Fibroblast of skin of left biceps (primary cell): ENCODE measurements around the gene ERCC3.
A peak's percentile ranks its signal among the peaks of the same experiment; 100 is the strongest.

Source experiments
- DNase-seq, 2 experiments: peaks; one replicate each; pipeline ENCODE4 v3.0.0-alpha.2; 2013; ENCODE audit warnings: low read depth in 2 of 2

Gene ERCC3

DNA sequence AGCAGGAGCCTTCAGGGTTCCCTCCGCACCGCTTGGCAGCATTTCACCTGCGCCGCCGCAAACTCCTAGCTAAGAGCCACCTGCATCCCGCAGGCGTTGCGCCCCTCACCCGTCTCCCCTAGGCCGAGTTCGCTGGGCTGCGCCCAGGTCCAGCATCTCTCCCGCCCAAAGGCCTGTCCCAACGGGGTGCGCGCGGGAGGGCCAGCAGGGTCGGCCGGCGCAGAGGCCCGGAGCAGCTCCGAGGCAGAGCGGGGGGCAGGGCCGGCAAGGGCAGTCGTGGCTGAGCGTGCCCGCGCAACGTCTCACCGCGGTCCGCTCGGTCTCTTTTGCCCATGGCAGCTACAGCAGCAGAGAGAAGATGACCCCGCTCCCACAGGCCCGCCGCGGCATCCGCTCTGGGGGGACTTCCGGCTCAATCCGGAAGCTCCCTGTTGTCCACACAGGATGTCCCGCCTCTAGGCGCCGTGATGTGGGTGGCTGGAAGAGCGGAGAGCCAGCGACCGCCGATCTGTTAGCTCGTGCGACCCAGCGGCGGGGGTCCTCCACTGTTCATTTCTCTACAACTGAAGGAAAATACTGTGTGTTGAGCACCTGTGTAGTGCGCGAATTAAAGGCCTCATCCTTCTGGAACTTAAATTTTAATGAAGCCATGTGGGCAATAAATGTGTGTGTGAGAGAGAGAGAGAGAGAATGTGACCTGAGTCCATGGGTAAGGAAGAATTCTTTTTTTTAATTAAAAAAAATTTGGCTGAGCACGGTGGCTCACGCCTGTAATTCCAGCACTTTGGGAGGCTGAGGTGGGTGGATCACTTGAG is at the start of gene ERCC3:
TSS of gene ERCC3 (minus strand) at position 397 of the 815 bp plus-strand sequence. CDS start at position 334, 63 bp downstream.
- DNase-seq = peak; percentile 37 to 53

GRCh38 chr2:127343277-127343676 is 49.3 kb upstream of the ERCC3 start:
- DNase-seq = no peak

DNA sequence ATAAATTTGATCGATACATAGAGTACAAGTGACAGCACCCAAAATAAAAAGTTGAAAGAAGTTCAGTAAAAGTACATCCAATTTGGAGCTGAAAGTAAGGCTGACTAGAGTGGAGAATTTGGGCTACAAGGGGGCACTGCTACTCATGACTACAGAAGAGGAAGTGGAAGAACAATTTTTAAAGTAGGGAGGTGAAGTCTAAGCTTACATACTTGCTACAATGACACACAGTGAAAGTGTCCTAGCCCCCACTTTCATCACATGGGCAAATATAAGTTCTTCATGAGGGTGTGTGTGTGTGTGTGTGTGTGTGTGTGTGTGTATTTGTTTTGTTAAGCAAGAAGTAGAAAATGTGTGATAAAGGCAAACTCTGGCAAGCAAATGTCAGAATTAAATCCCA is 48.2 kb upstream of the ERCC3 start:
- no peak for DNase-seq

DNA sequence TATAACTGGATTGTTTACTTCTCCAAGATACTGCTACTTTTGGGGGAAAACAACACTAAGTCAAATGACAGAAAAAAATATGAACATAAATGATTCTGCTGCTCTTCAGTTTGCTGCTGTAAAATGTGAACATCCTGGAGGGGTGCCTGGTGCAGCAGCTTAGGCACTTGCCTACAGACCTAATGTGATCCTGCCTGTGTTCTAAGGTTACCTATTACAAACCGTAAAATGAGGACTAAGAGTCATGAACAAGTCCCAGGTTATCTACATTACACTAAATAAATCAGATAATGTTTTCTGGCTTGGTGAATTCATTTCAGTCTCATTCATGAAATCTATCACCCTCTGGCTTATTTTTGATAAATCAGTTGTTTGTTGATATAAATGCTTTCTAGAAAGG is 38.4 kb upstream of the ERCC3 start:
- no peak for DNase-seq

- no peak for DNase-seq
These were observed 36.8 kb upstream of the ERCC3 start for GRCh38 chr2:127330753-127331152.

DNA sequence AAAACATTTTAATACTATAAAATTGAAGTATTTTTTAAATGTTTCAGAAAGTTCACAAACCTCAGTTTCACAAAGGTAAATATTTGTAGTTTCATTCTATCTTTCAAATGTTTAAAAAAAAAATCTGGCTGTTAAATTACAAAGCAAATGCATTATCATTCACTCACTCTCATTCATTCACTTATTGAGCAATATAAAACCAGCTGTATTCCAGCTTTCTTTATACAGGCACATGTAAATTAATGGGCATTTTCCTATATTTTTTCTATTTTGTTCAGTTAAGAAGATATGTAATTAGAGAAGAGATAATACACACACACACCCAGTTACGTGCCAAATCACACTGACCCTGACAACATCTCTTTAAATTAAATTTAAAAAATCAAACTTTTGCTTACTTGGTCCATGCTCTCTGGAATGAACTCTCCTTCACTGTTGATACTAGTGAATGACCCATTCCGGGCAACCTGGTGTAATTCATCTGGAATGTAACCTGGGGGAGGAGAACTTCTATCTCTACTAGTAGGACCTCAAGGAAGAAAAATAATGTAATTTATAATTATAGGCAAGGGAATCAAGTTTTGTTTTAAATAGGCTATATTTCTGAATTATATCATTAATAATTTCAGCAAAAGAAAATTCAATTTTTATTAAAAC is 32.5 kb upstream of the ERCC3 start:
- no peak for DNase-seq

DNA sequence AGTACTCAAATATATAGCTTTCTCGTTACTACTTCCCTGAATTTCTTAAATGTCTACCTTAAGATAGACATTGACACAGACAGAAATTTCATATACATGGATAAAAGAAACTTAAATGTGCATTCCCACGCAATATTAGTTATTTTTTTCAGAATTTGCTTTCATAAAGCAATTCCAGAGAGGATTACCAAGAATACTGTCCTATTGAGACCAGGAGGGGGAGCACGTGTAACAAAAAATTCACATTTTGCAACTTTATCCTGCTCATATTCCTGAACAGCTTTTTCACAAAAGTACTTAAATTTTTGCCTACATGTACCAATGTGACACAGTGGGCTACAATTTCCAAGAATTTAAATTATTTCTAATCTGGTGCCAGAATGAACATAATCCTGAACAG is 30.7 kb upstream of the ERCC3 start:
- peak; percentile 17 to 18 for DNase-seq

DNA sequence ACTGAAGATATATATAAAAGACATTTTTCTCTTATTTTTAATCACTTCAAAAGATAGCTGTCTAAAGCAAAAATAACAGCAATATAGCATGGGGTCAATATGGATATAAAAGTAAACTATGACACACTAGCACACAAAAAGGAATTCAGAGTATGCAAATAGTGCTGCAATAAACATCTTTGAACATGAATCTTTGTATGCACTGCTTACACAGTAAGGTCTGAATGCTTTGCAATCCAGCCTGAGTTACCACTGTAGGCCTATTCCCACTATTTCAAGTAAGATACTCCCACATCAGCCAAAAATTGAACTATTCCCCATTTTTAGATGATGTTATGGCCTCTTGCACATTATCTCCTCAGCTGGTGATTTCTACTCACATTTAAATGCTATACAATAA is 27.4 kb upstream of the ERCC3 start:
- no peak for DNase-seq

DNA sequence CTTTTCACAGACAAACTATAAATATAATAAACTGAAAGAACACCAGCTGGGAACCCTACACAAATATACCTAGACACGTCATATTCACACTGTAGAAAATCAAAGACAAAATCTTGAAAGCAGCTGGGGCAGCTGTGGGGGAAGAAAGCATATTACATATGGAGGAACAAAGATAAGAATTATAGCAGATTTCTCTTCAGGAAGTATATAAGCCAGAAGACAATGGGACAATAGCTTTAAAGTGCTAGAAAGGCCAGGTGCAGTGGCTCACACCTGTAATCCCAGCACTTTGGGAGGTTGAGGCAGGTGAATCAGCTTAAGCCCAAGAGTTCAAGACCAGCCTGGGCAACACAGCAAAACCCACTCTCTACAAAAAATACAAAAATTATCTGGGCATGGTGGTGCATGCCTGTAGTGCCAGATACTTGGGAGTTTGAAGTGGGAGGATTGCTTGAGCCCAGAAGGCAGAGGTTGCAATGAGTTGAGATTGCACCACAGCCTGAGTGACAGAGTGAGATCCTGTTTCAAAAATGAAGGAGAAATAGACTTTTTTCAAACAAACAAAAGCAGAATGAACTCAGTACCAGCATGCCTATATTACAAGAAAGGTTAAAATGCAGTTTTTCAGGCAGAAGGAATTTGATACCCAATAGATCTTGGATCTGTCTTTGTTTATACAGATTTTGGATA is 26.8 kb upstream of the ERCC3 start:
- no peak for DNase-seq

DNA sequence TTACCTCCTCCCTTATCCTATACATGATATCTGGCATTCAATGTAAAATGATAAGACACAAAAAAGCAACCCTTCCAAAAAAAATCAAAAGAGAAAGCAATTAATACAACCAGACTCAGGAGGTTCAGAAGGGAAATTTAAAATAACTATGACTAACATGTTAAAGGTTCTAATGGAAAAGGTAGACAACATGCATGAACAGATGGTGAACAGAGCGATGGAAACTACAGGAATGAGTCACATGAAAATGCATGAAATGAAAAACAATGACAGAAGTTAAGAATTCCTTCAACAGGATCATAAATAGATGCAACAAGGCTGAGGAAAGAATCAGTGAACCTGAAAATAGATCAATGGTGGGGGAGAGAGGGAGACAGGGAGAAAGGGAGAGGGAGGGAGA is 26.1 kb upstream of the ERCC3 start:
- no peak for DNase-seq

DNA sequence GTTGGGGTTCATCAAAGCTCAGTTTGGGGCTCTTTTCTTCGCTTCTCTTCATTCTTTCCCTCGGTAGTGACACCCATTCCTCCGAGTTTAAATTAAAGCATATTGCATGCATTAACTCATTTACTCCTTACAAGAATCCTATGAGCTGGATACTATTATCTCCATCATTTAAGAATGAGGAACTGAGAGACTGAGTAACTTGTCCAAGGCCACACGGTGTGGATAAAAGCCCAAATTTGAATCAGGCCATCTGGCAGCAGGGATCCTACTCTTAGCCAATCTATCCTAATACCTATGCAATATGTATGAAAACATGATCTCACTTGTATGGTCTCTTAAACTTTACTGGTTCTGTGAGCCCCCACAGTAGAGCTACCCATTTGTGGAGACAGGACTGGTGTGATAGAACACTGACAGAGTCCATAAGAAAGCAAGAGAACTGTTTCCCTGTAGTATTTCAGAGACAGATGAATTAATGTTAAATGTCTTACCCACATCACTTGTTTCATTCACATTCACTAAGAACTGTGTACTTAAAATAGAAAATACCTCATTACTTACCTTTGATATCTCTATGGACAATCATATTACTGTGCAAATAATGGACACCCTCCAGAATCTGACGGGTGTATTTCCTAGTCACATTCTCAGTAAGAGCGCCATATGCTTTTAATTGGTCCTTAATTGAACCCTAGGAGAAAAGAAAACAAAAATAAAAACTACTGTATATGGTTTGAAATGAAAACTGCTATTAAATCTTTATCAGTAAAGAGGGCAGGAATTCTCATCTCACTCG is 20.4 kb upstream of the ERCC3 start:
- DNase-seq = no peak

GRCh38 chr2:127313406-127313805 is 19.5 kb upstream of the ERCC3 start:
- no peak for DNase-seq

GRCh38 chr2:127310980-127311379 is 17.0 kb upstream of the ERCC3 start:
- no peak for DNase-seq

DNA sequence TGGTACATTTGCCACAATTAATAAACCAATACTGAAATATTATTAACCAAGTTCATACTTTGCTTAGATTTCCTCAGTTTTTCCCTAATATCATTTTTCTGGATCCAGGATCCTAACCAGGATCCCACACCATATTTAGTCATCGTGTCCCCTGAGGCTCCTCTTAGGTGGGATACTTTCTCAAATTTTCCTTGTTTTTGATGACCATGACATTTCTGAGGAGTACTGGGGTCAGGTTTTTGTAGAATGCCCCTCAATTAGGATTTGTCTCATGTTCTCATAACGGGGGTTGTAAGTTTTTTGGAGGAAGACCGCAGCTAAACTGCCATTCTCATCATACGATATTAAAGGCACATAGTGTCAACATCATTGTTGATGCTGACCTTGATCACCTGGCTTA is 15.5 kb upstream of the ERCC3 start:
- DNase-seq = no peak

- DNase-seq = no peak
These were observed 14.7 kb upstream of the ERCC3 start for GRCh38 chr2:127308586-127309138.

- no peak for DNase-seq
These were observed 12.1 kb upstream of the ERCC3 start for GRCh38 chr2:127305990-127306585.

GRCh38 chr2:127302168-127302567 is 8.2 kb upstream of the ERCC3 start:
- no peak for DNase-seq

- no peak for DNase-seq
These were observed 577 bp downstream of the ERCC3 start for GRCh38 chr2:127293386-127293747.

GRCh38 chr2:127288274-127288673 is 5.7 kb downstream of the ERCC3 start:
- no peak for DNase-seq

DNA sequence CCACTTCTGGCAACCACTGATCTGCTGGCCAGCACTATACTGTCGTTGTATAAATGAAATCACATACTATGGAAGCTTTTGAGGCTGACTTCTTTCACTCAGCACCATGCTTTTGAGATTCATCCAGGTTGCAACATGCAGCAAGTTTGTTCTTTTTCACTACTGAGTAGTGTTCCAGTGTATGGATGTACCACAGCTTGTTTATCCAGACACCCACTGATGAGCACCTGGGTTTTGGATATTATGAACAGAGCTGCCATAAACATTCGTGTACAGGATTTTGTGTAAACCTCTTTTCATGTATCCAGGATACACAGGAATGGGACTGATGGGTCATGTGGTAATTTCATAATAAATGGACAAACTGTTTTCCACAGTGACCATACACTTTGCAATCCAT is 10.7 kb downstream of the ERCC3 start:
- DNase-seq = no peak

GRCh38 chr2:127280693-127281092 is 13.3 kb downstream of the ERCC3 start:
- DNase-seq = no peak
